Upper lobe of right lung (tissue), 1 donor: Measurements from ENCODE around the gene UBD. TPM values are rescaled to one million over a fixed set of nuclear protein-coding genes. Genes with fewer than 3 reads are reported as not detected.

ENCODE experiments used
- ATAC-seq: fragments of 200-7000 bp; cut with Tn5 transposase; one replicate; pipeline ENCODE4 v1.9.1; 2020; ENCODE audit warnings: mild to moderate bottlenecking, moderate library complexity
- DNase-seq: peaks from one replicate; pipeline ENCODE4 v3.0.0-alpha.2; 2020
- H3K27ac ChIP-seq: fragments of 200-600 bp; one replicate; pipeline ENCODE4 v1.8.0; 2022
- H3K27me3 ChIP-seq: fragments of 200-600 bp; one replicate; pipeline ENCODE4 v1.8.0; 2022; ENCODE audit warnings: mild to moderate bottlenecking
- H3K36me3 ChIP-seq: fragments of 200-600 bp; one replicate; pipeline ENCODE4 v1.8.0; 2022
- H3K4me1 ChIP-seq: fragments of 200-600 bp; one replicate; pipeline ENCODE4 v1.8.0; 2022
- H3K4me3 ChIP-seq: fragments of 200-600 bp; one replicate; pipeline ENCODE4 v1.8.0; 2022; ENCODE audit warnings: mild to moderate bottlenecking
- H3K9me3 ChIP-seq: fragments of 200-600 bp; one replicate; pipeline ENCODE4 v1.8.0; 2022
- intact Hi-C: fragments of 100-400 bp; cut with DNase I; formaldehyde crosslinking; loops from one replicate; pipeline ENCODE4 v1.11.0; 2022
- total RNA-seq: library from RNA; stranded (reverse); fragmentation: NEBNext Ultra II Directional; extraction: Animal tissue kit (Norgen Biotek cat#: 25700); gene quantifications from one replicate; pipeline ENCODE4 v1.2.1, GENCODE V29; 2021
- TF ChIP-seq, protein P1 (sequence below): fragments of 200-600 bp; IDR thresholded peaks from one replicate; pipeline ENCODE4 v1.8.0; 2022; ENCODE audit warnings: antibody characterized with exemption
- donor health status: DM: no; HTN: yes; CAD: no; lungs with severe emphysema.

The UBD gene
- total RNA-seq, 1 donor from 2014 or later = 1.1 TPM

DNA sequence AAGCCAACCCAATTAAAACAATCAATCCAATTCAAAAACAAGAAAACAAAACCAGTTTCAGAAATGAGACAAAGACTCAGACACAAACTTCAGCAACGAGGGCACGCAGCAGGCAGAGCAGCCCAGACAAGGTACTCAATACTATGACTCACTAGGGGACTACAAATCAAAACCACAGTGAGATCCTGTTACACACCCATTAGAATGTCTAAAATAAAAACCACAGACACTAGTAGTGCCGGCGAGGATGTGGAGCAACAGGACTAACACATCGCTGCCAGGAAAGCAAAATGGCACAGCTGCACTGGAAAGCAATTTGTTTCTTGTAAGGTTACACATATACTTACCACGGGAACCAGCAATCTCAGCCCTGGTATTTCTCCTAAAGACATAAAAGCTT, 43.4 kb downstream of the UBD start:
- Histone ChIP-seq H3K4me3 (no peak overlapping the region), H3K4me1 (no peaks in the 10 kb centered on the region), H3K27me3 (no peaks in the 10 kb centered on the region), H3K36me3 (no peaks in the 10 kb centered on the region), H3K9me3 (no peaks in the 10 kb centered on the region), H3K27ac (no peak overlapping the region)
- ATAC-seq = no peak
- TF ChIP-seq, protein P1, sequence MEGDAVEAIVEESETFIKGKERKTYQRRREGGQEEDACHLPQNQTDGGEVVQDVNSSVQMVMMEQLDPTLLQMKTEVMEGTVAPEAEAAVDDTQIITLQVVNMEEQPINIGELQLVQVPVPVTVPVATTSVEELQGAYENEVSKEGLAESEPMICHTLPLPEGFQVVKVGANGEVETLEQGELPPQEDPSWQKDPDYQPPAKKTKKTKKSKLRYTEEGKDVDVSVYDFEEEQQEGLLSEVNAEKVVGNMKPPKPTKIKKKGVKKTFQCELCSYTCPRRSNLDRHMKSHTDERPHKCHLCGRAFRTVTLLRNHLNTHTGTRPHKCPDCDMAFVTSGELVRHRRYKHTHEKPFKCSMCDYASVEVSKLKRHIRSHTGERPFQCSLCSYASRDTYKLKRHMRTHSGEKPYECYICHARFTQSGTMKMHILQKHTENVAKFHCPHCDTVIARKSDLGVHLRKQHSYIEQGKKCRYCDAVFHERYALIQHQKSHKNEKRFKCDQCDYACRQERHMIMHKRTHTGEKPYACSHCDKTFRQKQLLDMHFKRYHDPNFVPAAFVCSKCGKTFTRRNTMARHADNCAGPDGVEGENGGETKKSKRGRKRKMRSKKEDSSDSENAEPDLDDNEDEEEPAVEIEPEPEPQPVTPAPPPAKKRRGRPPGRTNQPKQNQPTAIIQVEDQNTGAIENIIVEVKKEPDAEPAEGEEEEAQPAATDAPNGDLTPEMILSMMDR = no peak
- intact Hi-C loops = no loop called here
- DNase-seq = no peak

DNA sequence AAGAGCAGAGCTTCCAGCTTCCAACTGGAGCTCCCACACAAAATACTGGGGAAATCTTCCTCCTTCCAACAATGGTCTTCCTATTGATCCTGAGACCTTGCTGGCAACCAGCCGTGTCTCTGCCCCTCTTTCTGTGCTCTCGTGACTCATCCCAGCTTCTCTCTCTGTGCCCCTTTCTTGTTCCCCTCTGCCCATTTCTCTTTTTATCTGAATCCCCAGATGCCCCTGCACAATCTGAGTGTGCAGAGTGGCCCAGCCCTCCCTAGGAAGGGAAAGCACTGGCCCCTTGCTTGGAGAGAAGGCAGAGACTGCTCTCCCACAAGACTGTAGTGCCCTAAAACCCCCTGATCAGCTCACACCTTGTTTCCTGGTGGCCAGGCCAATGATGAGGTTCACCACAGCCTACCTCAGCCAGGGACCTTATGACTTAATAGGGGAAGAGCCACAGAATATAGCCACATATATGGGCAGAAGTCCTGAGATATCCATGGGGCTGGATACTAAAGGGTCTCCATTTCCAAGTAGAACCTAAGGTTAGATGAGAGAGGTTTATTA, 48.7 kb downstream of the UBD start:
- Histone ChIP-seq H3K9me3 (no peaks in the 10 kb centered on the region), H3K4me3 (no peak overlapping the region), H3K4me1 (no peaks in the 10 kb centered on the region), H3K27ac (no peak overlapping the region), H3K27me3 (no peaks in the 10 kb centered on the region), H3K36me3 (no peaks in the 10 kb centered on the region)
- no peak for ATAC-seq
- TF ChIP-seq, protein P1 = no peak
- no peak for DNase-seq
- intact Hi-C loops = no loop called here

DNA sequence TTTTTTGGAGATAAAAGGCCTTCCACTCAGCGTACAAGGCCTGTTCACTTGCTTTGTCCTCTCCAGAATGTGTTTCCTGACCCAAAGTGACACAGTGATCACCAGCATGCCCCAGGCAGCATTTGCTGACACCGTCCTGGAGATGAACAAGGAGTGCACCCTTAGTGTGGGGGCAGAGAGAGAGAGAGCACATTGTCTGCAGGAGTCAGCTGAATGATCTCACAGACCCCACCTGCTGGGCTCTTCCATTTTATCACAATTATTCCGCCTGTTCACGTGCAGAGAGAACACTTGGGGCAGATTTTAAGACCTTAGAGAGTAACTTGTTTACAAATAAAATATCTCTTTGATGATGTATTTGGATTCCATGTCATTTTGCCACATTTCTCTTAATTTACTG, 49.3 kb downstream of the UBD start:
- intact Hi-C loops = no loop called here
- no peak for DNase-seq
- TF ChIP-seq, protein P1 = no peak

DNA sequence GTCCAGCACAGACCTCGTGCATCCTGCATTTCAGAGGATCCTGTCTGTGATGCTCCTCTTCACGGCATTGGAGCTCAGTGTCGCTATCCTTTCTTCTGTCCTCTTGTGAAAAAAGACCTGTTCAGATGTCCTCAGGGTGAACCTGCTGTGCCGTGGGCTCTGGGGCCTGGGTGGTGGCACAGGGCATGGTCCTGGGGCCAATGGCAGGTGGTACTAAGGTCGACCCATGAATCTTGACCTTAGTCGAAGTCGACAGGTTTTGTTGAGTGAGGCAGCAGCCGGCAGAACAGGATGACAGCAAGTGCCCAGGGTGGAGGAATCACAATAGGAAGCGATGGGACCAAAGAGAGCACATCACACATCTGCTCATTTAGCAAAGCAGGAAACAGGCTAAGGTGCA, 49.8 kb downstream of the UBD start:
- Histone ChIP-seq H3K27me3 (no peaks in the 10 kb centered on the region), H3K4me1 (no peaks in the 10 kb centered on the region), H3K9me3 (no peaks in the 10 kb centered on the region), H3K27ac (no peak overlapping the region), H3K4me3 (no peak overlapping the region), H3K36me3 (no peaks in the 10 kb centered on the region)
- ATAC-seq (no peak), DNase-seq (no peak)
- TF ChIP-seq, protein P1 = no peak
- intact Hi-C loops = no loop called here

More for the DNA sequence above, 49.3 kb downstream of the UBD start:
- Histone ChIP-seq H3K27me3 (no peaks in the 10 kb centered on the region), H3K9me3 (no peaks in the 10 kb centered on the region), H3K4me1 (no peaks in the 10 kb centered on the region), H3K36me3 (no peaks in the 10 kb centered on the region), H3K4me3 (no peak overlapping the region), H3K27ac (no peak overlapping the region)
- no peak for ATAC-seq

DNA sequence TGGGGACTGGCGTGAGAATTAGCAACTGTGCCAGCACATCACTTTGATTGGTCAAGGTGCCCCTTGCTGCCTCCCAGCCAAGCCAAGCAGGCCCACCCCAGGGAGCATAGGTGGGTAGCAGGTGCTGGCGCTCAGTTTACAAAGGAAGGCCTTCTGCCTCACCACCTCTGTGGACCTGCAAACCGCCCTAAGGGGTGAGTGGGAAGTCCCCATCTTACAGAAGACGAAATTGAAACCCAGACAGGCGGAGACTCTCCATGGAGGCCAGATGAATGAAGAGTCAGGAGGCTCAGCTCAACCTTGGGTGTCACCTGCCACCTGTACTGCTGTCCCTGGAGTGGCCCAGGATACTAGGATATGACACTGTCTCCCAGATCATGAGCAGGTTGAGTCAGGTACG, 50.3 kb downstream of the UBD start:
- H3K36me3 ChIP-seq = no peaks in the 10 kb centered on the region
- no peaks in the 10 kb centered on the region for H3K4me1 ChIP-seq
- H3K4me3 ChIP-seq = no peak overlapping the region
- intact Hi-C loops = no loop called here
- ATAC-seq (no peak), DNase-seq (no peak)
- TF ChIP-seq, protein P1 = no peak
- H3K9me3 ChIP-seq = no peaks in the 10 kb centered on the region
- H3K27me3 ChIP-seq = no peaks in the 10 kb centered on the region
- no peak overlapping the region for H3K27ac ChIP-seq

DNA sequence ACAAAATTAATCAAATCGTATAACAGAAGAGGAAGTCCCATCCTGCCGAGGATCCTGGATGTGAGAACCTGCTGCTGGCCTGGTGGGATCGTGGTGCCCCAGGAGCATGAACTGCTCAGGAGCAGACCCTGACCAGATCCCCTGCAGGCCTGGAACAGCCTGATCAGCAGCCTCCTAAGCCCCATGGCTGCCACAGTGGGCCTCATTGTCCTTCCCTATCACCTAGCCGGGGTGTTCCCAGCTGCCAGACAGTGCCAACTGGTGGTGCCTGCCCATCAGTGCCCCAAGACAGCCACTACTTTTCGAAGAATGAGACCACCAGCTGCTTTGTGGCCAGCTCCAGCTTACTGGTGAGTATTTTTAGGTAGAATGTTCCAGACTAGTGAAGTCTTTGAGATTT, 52.2 kb downstream of the UBD start:
- no peaks in the 10 kb centered on the region for H3K36me3 ChIP-seq
- intact Hi-C loops = no loop called here
- H3K4me3 ChIP-seq = no peak overlapping the region
- no peaks in the 10 kb centered on the region for H3K27me3 ChIP-seq
- no peak for ATAC-seq
- no peak for DNase-seq
- H3K9me3 ChIP-seq = no peaks in the 10 kb centered on the region
- H3K27ac ChIP-seq = no peak overlapping the region
- H3K4me1 ChIP-seq = no peaks in the 10 kb centered on the region
- TF ChIP-seq, protein P1 = no peak
